Hypothalamus (tissue), 51 donors: ENCODE measurements around the gene TMEM255A.
"Not testable (repeated sequence)": the region's sequence is repeated elsewhere in the genome, so short reads cannot be mapped to it uniquely, and the experiment has no call there.

ENCODE experiments used
- DNase-seq, 51 donors: peaks; one replicate each; lab custom pipeline; 2025; lab: John Stamatoyannopoulos, UW

The TMEM255A gene

DNA sequence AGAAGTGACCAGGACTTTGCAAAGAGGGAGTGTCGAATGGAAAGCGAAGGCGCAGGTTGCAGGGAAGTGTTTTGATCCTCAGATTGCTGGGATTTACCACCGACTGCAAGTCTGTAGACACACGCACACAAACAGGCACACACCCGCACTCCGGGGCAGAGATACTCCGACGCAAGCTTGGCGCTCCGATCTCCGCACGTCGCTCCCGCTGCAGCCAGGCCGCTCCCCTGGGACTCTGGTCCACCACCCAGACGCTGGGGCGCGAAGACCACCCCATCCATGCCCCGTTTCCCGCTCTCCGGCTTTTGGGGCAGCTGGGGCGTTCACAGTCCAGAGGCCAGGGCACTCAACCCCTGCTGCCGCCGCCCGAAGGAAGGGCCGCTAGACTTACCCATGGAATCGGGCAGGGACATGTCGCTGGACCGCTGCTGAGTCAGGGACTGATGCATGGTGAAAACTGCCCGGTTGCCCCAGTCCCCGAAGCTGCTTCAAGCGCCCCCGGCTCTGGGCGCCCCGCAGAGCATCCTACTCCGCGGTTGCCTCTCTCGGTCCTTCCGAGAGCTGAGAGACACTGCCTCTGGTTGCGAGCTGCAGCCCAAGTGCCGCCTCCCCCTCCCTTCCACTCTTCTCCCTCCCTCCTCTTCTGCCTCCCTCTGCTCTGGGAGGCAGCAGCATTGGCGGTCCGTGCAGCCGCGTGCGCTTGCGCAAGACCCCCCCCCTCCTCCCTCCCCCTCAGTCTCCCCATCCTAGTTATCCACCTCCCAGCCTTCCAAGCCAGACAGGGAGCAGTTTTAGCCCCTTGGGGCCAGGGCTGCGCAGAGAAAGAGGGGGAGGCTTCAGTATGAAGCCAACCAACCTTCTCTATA, at the start of gene TMEM255A:
TSS of gene TMEM255A (minus strand) at position 601 of the 866 bp plus-strand sequence. CDS start at position 449, 152 bp downstream.
- DNase-seq, result peak in 46 of 51 donors; percentile 1 to 63 (median 24)

DNA sequence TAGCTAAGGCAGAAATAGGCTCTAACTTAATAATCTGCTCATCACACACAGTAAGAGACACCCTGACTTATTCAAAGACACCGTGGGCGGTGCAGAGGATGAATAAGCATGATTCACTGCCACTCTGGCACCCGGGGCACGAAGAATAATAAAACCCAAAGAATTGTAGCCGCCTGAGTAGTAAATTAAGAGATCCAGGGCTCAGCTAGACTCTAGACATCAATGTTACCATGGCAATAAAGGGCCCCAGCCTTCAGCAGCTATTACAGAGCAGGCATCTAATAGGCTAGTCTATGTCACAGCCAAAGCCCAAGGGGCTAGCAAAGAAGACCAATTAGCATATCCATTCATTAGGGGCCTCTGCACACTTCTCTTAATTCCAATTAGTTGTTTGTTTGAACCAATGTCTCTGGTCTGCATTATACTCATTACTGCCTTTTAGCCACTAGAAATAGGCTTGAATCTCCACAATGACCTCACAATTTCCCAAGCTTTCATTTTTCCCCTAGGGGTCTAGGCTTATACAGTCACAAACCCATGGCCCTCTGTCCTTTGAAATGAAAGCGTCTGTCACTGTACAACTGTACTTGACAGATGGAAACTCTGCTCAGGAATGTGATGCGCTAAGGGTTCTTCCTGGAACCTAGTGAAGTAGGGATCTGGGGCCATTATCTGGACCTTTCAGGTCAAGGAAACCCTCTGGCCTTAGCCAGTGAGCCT, 47.6 kb upstream of the TMEM255A start:
- DNase-seq, result peak in 29 of 51 donors; percentile 0 to 52 (median 10)

DNA sequence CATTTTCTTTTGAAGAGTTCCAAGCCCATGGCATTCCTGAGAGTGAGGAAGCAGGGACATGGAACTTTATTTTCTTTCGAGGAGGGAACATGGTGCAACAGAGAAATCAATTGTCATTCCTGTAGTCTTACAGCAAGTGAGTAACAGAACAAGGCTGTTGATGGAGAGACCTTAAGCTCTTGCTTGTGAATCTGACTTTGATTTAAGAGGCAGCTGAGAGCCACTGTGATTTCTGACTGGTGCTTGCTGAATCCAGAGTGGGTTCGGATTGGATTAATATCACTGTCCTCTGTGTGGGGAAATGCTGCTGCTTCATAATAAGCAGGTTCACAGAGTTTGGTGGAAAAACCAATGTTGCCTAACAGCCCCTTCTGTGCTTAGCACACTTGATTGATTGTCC, 45.9 kb upstream of the TMEM255A start:
- DNase-seq, result no peak

DNA sequence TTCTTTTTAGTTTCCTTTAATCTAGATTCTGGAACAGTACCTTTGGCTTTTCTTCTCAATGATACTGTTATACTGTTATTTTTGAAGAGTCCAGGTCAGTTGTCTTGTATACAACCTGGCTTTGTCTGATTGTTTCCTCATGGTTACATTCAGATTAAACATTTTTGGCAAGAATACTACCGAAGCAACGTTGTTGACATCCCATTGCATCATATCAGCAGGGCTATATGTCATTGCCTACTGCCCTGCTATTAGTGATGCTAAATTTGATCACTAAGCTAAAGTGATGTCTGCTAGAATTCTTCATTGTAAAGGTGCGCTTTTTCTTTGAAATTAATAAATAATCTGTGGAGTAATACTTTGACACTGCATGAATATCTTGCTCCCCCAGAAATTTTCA, 44.8 kb upstream of the TMEM255A start:
- no peak for DNase-seq

DNA sequence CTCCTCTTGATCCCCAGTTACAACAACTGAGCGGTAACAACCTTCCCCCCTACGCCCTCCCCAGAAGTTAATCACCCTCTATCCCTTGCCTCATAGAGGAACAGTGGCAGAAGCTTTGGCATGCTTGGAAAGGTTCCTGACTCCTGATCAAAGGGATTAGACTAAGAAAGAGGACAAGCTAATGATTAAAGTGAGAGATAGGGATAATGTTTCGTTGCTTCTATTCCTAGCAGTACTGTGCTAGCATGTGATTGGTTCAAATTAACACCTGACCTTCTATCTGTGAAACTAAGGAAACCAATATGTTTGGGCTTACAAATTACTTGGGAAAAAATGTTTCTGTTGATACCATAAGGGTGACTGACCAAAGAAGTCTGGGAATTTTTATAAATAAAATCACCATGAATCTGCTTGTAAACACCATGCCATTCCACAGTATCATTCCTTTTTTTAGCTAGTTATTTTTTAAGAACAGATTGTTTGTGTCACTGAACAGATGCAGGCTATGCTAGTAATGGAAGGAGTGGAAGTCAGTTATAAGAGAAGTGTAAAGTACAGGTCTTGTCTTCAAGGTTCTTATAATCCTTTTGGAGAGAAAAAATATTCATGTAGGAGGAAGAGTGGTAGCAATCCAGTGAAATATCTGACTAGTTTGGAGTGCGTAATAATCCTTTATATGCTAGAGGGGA, 39.3 kb upstream of the TMEM255A start:
- no peak for DNase-seq

DNA sequence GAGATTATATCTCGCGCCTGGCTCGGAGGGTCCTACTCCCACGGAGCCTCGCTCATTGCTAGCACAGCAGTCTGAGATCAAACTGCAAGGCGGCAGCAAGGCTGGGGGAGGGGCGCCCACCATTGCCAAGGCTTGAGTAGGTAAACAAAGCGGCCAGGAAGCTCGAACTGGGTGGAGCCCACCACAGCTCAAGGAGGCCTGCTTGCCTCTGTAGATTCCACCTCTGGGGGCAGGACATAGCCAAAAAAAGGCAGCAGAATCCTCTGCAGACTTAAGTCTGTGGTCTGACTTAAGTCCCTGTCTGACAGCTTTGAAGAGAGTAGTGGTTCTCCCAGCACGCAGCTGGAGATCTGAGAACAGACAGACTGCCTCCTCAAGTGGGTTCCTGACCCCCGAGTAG, 33.3 kb upstream of the TMEM255A start:
- DNase-seq, result not testable (repeated sequence)

DNA sequence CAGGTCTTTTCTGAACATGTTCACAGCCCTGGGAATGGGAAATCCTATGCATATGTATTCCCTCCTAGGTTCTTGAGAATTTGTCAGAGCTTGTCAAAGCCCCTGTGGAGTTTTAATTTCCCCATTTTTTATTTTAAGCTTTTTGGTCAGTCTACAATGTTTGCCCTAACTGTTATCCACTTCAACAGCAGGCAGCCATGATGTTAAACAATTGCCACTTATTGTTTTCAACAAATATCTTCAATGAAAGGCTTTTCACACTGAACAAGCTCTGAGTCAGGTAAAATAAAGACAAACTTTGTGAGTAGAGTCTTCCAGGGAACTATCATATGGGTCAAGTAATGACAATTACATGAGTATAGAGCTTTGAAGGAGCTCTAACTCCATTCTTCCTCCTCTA, 25.6 kb upstream of the TMEM255A start:
- DNase-seq, result no peak

DNA sequence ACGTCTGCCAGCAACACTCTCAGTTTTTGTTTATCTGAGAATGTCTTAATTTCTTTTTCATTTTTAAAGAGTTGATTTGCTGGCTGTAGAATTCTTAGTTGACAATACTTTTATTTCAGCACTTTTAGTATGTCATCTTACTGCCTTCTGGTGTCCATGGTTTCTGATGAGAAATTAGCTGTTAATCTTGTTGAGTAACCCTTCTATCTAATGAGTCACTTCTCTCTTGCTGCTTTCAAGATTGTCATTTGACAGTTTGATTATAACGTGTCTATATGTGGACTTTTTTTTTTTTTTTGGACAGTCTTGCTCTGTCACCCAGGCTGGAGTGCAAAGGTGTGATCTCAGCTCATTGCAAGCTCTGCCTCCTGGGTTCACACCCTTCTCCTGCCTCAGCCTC, 24.0 kb upstream of the TMEM255A start:
- no peak for DNase-seq

DNA sequence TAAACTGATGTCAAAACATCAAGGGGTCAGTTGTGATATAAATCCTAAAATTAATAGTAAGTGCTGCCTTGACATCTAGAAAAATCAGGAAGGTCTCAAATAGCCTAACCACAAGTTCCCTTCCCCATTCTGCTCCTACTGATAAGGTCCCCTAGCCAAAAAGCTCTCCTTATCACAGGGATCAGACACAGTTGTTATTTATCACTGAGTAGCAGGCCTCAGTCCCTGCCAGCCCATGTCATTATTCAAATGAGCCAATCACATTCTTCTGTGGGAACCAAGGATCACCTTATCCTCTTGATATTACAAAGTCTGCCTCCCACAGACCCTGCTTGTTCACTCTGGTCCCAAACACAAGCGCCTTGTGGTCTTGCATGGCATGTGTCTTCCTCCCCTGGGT, 23.3 kb upstream of the TMEM255A start:
- DNase-seq, result no peak

DNA sequence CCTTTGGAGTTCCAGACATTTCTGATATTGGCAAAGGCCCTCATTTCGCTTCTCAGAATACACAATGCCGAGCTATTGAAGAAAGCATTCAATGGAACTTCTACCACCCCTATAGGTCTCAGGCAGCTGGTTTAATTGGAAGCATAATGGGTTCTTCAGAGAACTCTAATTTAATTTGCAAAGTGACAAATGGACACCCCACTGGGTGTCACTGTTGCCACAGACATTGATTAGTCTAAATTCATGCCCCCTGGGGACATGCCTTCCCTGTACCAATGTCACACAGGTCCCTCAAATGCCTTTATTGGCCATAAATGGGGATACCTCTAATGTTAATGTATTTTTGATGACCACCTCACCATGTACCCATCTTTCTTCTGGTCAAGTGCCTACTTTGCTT, 22.9 kb upstream of the TMEM255A start:
- no peak for DNase-seq

DNA sequence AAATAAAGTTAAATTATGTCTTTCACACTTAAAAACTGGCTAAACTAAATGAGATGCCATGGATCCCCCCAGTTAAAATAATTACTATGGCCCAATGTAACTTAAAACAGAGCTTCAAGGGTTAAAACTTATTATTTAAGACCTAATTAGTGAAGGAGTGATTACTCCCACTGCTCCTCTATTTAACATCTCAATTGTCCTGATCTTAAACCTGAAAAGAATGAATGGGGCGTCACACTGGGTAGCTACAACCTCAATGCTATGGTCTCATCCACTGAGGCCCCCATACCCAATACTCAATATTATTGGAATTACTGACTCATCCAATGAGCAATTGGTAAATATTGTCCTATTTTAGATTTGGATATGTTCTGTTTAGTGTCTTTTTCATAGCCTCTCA, 21.1 kb upstream of the TMEM255A start:
- no peak for DNase-seq

DNA sequence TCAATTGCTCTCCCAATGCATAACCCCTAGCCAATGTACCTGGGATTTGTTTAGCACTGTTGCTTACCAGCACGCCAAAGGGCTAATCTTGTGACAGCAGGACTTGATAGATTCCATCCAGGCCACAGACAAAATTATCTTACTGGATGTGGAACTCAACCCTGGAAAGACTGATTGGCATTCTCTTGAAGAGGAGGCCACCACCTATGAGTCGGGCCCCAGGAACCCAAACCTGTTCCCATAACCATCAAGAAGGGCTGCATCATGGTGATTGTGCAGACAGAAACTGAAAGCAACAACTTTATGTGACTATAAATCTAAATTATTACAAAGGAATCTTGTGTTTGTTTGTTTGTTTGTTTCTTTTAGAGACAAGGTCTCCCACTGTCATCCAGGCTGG, 19.9 kb upstream of the TMEM255A start:
- no peak for DNase-seq

DNA sequence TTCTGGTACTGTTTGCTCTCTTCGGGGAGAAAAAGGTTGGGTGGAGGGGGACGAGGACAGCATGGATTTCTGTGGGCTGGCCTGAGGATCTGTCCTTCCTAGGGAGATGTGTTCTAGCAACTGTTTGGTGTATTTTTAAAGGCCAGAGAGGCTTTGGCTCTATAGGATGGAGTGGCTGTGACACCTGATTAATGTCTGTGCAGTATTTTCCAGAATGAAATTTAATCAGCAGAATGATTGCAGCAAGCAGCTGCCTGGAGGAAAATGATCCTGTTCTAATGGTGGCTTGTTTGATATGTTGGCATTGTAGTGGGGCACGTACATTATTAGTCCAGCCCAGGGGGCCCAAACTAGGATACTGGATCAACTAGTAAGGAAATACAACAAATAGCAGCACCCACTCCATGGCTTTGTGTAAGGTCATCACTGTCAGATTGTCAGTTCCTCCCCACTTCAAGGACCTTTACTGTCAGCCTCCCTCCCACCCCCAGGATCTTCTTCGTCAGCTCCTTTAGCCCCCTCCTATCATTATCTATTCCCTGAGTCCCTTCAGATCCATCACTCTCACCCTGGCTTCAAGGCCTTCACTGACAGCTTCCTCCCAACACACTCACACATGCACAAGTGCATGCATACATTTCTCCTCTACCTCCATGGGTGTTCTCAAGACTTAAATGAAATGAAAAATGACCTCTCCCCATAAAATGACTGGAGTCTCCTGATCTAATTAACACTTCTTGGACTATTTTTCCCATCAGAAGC, 10.4 kb upstream of the TMEM255A start:
- no peak for DNase-seq

DNA sequence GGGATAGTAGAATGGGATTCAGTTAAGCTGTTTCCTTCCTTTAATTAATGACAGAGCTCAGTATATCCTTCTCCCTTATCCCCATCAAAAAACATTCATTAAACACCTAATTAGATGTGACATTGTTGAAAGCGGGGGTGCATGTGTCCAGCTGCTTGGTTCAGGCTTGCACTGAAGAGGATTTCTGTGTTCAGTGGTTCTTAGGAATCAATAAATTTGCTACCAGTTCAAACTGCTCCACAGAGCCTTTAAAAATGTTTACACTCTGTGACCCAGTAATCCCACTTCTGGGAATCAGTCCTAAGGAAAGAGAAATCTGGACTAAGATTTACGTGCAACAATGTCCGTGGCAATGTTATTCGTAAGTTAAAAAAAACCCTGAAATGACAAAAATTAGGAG, 7.2 kb upstream of the TMEM255A start:
- DNase-seq, result no peak

DNA sequence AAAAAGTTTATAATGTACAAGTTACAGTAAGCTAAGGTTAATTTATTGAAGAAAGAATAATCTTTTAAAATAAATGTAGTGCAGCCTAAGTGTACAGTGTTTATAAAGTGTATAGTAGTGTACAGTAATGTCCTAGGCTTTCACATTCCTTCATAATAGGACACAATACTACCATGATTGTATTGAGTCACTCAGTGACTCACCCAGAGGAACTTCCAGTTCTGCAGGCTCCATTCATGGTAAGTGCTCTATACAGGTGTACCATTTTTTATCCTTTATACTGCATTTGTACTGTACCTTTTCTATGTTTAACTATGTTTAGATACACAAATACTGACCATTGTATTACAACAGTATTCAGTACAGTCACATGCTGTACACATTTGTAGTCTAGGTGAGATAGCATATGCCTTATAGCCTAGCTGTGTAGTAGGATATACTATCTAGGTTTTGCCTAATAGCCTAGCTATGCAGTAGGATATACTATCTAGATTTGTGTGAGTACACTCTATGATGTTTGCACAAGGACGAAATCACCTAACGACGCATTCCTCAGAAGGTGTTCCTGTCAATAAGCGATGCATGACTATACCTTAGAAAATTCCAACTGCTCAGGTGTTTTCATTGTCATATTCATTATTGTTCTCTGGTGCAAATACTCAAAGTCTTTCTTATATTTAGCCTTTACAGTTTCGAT, 5.5 kb upstream of the TMEM255A start:
- DNase-seq, result no peak

DNA sequence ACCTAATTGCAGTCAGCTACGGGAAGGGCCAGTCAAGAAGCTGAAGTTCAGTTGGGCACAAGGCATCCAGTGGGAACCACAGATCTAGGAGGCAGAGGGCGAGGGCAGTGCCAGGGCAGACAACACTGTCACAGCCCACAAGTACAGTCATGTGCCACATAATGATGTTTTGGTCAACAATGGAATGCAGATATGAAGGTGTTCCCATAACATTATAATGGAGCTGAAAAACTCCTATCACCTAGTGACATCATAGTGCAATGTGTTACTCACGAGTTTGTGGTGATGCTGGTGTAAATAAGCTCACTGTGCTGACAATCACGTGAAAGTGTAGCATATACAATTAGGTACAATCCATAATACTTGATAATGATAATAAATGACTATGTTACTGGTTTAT, 4.5 kb upstream of the TMEM255A start:
- DNase-seq, result no peak

DNA sequence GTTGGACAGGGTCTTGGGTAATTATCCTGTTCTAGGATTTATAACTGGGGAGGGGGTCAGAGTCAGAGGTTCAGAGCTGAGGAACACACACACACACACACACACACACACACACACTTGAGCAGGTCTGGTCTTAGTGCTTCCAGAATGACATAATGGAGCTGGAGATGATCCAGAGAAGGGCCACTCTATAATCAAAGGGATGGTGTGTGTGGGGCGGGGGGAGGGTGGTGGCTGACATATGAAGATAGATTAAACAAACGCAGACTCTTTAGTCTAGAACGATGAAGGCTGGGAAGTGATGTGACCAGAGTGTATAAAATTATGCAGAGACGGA, 434 bp upstream of the TMEM255A start:
- peak in 1 of 51 donors; percentile 24 for DNase-seq

DNA sequence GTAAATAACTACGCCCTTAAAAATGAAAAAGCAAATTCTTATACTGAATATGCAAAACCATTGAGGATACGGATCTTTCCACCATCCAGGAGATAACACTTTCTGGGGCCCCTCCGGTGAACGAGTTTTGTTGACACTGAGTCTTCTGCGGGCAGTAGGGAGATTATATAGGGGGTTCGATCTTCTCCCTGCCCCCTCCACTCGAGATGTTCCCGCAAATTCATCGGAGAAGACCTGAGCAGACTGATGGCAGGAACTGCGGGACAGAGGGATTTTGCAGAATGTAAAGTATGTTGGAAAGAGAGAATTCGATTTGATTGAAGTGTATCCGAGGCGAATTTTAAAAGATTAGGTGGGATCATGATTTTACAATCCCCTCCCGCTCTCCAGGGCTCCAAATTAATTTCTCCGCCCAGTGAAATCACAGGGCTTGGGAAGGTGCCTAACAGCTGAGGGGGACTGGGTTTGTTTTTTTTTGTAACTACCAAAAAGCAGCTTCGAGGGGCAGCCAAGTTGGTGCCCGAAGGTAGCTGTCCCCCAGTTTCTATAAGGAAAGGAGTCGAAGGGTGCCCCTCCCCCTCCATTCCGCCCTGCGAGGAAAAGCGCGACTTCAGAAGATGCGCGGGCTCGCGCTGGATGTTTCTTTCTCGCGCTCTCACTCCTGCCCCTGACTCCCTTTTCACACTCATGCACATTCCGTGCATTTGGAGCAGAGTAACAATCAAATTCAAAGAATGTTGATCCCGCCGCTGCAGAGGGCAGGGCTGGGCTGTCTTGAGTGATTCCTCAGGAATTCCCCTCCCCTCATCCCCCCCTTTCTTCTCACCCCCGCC, 1.2 kb downstream of the TMEM255A start:
- DNase-seq, result peak in 11 of 51 donors; percentile 0 to 31 (median 3)
